ENCODE data around the gene OR52E8. TPM values are rescaled to one million over a fixed set of nuclear protein-coding genes. Genes with fewer than 3 reads are reported as not detected.
A peak's percentile ranks its signal among the peaks of the same experiment; 100 is the strongest.

Gene OR52E8
- not detected for total RNA-seq

- no peak for DNase-seq
These were observed at the start of gene OR52E8 for GRCh38 chr11:5857590-5857989. Gene OR52E8 (minus strand): TSS chr11:5857690. CDS start chr11:5857690, 0 bp downstream.

GRCh38 chr11:5899534-5899933 lies 42.0 kb upstream of the OR52E8 start:
- DNase-seq = no peak

- no peak for DNase-seq
These were observed 35.4 kb upstream of the OR52E8 start, which contains the start of gene OR52E5 for GRCh38 chr11:5892908-5893307. Gene OR52E5 (plus strand): TSS chr11:5893208. CDS start chr11:5900777, 7,569 bp downstream.

DNA sequence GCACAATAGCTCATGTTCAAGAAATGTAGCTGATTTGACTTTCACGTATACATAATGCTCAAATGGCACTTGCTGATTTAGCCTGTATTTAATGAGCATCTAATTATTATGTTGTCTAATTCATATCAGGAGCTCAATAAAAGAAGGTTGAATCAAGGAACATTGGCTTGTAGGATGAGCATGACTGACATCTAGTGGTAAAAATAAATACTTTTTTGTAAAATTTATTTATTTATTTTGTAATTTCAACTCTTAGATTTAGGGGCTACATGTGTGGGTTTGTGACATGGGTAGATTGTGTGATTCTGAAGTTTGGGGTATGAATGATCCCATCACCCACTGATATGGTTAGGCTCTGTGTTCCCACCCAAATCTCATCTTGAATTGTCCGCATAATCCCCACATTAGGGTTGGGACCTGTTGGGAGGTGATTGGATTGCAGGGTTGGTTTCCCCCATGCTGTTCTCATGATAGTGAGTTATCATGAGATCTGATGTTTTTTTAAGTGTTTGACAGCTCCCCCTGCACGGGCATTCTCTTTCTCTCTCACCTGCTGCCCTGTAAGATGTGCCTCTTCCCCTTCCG lies 33.8 kb upstream of the OR52E8 start:
- peak; percentile 11 for DNase-seq

DNA sequence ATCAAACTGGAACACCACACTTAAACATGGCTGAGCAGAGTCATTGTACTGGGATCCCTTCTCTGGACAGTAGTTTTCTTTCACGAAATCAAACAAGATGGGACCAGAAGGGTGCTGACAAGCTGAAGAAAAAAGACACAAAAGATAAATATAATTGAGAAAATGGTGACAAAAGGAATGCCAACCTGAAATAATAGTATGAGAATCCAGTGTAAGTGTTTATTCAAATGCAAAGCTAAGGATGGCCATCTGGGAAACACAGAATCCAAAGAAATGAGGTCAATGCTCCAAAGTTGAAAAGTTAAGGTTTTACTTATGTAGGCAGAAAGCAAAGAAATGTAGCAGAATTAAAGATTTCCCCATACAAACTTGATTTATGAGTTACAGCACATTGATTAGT lies 30.2 kb upstream of the OR52E8 start:
- no peak for DNase-seq

GRCh38 chr11:5887172-5887571 lies 29.7 kb upstream of the OR52E8 start:
- DNase-seq = no peak

- no peak for DNase-seq
These were observed 24.3 kb upstream of the OR52E8 start for GRCh38 chr11:5881756-5882155.

- DNase-seq = no peak
These were observed 22.8 kb upstream of the OR52E8 start, which contains the start of gene OR52E4 for GRCh38 chr11:5880329-5880728. Gene OR52E4 (plus strand): TSS chr11:5880629. CDS start chr11:5884293, 3,664 bp downstream.

DNA sequence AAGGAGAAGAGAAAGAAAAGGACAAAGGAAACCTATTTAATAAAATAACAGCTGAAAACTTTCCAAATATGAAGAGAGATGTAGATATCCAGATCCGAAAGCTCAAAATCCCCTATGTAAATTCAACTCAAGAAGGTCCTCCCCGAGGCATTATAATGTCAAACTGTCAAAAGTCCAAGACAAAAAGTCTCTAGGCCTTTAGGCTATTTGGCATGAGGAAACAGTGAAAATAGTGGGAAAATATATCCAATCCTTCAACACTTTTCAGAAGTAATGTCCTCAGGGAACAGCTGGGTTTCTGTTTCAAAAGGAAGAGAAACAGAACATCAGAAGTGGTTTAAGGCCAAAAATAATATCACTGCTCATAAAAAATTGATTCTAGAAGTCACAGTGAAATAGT lies 21.1 kb upstream of the OR52E8 start:
- peak; percentile 1 for DNase-seq

DNA sequence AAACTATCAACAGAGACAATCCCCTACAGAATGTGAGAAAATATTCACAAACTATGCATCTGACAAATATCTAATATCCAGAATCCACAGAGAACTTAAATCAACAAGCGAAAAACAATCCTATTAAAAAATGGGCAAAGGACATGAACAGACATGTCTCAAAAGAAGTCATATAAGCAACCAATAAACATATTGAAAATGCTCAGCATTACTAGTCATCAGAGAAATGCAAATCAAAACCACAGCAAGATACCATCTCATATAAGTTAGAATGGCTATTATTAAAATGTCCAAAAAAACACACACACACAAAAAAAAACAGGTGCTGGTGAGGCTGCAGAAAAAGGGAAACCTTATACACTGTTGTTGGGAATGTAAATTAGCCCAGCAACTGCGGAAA lies 8.3 kb upstream of the OR52E8 start:
- no peak for DNase-seq

- no peak for DNase-seq
These were observed 6.5 kb downstream of the OR52E8 start for GRCh38 chr11:5851002-5851401.

DNA sequence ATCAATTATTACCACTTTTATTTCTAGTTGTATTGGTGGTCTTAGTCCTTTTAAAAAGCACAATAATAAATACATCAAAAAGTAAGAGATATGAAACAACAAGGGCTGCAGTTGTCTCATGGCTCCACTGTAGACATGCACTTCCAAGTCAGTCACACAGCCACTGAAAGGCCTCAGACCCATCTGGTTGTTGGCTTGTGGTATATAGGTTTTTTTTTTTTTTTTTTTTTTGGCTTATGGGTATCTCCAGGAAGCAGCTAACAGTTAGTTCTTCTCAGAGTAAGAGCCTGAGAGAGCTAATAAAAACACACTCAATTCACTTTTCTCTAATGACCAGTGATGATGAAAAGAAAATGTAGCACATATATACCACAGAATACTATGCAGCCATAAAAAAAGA lies 9.8 kb downstream of the OR52E8 start:
- no peak for DNase-seq

DNA sequence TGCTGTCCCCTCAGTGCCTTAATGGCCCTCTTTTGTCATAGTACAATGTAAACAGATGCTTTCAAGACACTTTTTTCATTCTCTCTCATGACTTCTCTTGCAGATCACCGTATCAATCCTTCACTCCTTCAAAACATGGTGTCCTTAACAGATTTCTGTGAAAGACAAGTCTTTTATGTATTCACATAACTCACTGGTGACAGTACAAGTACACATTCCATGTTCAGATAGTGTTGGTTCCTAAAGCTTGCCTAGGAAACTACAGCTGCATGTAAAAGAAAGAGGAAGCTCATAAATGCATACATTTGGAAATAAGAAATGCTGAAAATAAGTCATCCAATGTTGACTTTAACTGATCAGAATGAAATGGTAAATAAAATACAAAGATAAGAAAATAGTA lies 10.8 kb downstream of the OR52E8 start:
- no peak for DNase-seq

DNA sequence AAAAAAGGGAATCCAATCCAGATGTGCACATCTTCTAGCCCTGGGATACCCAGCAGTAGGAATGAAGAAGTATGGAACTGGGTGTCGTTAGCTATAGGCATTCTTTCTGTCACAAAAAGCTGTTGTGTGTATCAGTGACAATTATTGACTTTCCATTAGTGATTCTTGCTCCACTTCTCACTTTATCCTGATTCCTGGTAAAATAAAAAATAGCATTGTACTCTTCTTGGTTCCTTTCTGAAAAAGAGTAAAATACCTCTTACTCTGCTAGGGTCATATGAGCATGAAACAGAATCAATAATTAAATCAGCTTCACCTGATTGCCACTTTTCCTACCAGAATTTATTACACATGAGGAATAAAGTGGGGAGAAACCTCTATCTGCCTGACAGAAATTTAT lies 15.7 kb downstream of the OR52E8 start, which contains the start of gene OR52E6:
Gene OR52E6, minus strand, starts transcription at position 101 of the 400 bp plus-strand sequence. Its CDS starts 0 bp downstream, at position 101.
- DNase-seq = no peak

DNA sequence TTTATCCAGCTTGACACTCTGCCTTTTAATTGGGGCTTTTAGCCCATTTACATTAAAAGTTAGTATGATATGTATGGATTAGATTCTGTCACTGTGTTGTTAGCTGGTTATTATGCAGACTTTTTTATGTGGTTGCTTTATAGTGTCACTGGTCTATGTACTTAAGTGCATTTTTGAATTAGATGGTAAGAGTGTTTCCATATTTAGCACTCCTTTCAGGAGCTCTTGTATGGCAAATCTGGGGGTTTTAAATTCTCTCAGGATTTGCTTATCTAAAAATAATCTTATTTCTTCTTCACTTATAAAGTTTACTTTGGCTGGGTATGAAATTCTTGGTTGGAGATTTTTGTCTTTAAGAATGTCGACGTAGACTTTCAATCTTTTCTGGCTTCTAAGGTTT lies 19.8 kb downstream of the OR52E8 start:
- no peak for DNase-seq

GRCh38 chr11:5833446-5833845 lies 24.0 kb downstream of the OR52E8 start:
- DNase-seq = no peak

- no peak for DNase-seq
These were observed 26.2 kb downstream of the OR52E8 start for GRCh38 chr11:5831196-5831829.

DNA sequence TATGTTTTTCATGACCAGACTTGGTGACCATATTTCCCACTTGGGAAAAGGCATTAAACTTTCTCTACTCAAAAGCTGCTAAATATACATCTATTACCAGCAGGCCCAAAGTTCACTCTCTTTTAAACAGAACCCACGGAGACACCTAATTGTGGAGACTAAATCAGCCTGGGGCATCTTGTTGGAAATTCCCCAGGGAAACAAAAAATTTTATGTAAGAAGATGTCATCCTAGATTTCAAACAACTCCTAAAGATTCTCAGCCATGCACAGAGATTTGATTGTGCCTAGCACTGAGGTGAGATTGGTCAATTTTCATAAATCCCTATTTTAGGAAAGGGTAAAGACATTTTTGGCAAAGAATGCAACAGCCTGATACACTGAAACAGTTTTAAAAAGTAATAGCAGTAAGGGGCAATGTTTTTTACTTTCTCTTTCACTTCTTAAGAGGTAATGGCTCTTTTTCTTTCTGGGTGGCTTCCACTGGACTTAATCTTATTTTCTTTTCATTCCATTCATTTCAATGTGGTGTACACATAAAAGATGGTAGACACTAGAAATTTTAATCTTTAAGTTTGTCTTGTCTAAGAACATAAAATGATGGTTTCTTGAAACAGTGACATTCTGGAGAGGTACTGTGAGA lies 39.1 kb downstream of the OR52E8 start:
- no peak for DNase-seq

DNA sequence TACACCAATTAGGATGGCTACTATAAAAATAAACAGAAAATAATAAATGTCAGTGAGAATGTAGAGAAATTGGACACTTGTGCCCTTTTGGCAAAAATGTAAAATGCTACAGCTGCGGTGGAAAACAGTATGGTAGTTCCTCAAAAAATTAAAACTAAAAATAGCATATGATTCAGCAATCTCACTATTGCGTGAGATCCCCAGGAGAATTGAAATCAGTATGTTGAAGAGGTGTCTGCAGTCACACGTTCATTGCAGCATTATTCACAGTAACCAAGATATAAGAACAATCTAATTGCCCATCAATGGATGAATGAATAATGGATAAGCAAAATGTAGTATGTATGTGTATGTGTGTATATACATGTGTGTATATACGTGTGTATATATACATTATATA lies 42.0 kb downstream of the OR52E8 start:
- no peak for DNase-seq

GRCh38 chr11:5809905-5810795 lies 47.3 kb downstream of the OR52E8 start:
- no peak for DNase-seq

DNA sequence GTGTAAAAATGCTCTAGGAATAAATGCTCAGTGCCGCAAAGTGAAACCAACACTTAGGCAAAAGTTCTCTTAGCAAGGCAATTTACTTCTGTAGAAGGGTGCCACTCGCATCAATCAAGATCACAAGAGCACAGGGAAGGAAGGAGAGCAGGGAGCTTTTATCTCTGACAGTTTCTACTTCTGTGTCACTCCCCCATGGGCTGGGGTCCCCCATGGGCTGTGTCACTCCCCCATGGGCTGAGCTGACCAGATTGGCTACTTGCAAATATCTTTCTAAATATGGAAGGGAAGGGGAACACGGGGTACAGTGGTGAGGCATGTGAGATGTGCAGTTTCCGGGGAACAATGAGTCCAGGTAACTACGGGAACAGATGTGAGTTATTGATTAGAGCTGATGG lies 48.4 kb downstream of the OR52E8 start:
- no peak for DNase-seq

- DNase-seq = peak; percentile 83
These were observed 48.9 kb downstream of the OR52E8 start, which contains the start of gene OR52N2 for GRCh38 chr11:5808500-5809121. Gene OR52N2 (plus strand): TSS chr11:5808924. CDS start chr11:5820336, 11,412 bp downstream.
